Neural cell (in vitro differentiated cells): Measurements from ENCODE around the gene KRT80.

Experiments
- POLR2AphosphoS5 ChIP-seq: IDR thresholded peaks from 2 replicates; pipeline ENCODE4 v1.6.1; 2012
- SMC3 ChIP-seq: fragments of 450-650 bp; conservative IDR thresholded peaks from 2 replicates; pipeline ENCODE4 v1.6.1; 2014; ENCODE audit warnings: antibody characterized with exemption, mild to moderate bottlenecking, moderate library complexity; ENCODE audit not compliant: poor library complexity
- TF ChIP-seq, protein P1 (sequence below): fragments of 450-650 bp; IDR thresholded peaks from 2 replicates; pipeline ENCODE4 v1.5.1; 2014; ENCODE audit warnings: antibody characterized with exemption, mild to moderate bottlenecking, moderate library complexity; ENCODE audit not compliant: poor library complexity, severe bottlenecking

DNA sequence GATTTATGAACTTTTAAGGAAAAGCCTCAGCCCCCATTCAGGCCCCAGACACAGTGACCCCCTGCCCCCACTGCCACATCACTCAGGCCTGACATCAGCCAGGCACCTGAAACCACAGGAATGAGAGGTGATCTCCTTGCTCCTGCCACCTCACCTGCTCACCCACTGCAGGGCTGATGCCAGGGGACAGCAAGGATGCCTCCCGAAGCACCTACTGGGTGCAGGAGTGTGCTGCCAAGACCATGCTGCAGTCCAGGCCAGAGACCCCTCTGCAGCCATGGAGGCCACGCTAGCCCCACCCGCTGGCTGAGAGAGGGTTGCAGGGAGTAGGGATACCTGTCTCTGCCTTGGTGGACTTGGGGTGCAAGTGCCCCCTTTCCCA is 22.6 kb upstream of the KRT80 start:
- TF ChIP-seq, protein P1, sequence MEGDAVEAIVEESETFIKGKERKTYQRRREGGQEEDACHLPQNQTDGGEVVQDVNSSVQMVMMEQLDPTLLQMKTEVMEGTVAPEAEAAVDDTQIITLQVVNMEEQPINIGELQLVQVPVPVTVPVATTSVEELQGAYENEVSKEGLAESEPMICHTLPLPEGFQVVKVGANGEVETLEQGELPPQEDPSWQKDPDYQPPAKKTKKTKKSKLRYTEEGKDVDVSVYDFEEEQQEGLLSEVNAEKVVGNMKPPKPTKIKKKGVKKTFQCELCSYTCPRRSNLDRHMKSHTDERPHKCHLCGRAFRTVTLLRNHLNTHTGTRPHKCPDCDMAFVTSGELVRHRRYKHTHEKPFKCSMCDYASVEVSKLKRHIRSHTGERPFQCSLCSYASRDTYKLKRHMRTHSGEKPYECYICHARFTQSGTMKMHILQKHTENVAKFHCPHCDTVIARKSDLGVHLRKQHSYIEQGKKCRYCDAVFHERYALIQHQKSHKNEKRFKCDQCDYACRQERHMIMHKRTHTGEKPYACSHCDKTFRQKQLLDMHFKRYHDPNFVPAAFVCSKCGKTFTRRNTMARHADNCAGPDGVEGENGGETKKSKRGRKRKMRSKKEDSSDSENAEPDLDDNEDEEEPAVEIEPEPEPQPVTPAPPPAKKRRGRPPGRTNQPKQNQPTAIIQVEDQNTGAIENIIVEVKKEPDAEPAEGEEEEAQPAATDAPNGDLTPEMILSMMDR = no peak
- TF ChIP-seq POLR2AphosphoS5 (no peak), SMC3 (no peak)
